ENCODE results near the gene GRK1. TPM values are rescaled to one million over a fixed set of nuclear protein-coding genes. Genes with fewer than 3 reads are reported as not detected.

Gene GRK1
- total and polyA plus RNA-seq, 2 of the 8 experiments (the other 6 are each of a cell fraction or from before 2014, with no cell fraction given): 0.12 TPM; not detected in 1

GRCh38 chr13:113758651-113759524 is 91.9 kb downstream of the GRK1 start, which contains the start of gene TMEM255B (continued):
- TF ChIP-seq FOSL1 (IDR thresholded peaks at IDR 0.05; ENCODE audit: insufficient read depth, low read depth, low read length) (no peak), POU5F1 (IDR thresholded peaks at IDR 0.05; ENCODE audit: low read depth, low read length) (no peak)
